Gastroesophageal sphincter (tissue), 3 donors: Measurements from ENCODE around the gene AMMECR1.
A peak's percentile ranks its signal among the peaks of the same experiment; 100 is the strongest.

Experiments
- POLR2A ChIP-seq, 2 donors: fragments of 450-650 bp; IDR thresholded peaks; one replicate each; pipeline ENCODE4 v1.6.1; 2017; ENCODE audit warnings: antibody characterized with exemption in 2 of 2, mild to moderate bottlenecking in 2 of 2, moderate library complexity in 1 of 2
- TF ChIP-seq, protein P1 (sequence below), 4 experiments: fragments of 200-600 bp in 2 of 4; fragments of 450-650 bp in 2 of 4; sonication (generic) in 1 of 4; IDR thresholded peaks; one replicate each; pipeline ENCODE4 v1.5.1; 2017 to 2019; ENCODE audit warnings: antibody characterized with exemption in 4 of 4, mild to moderate bottlenecking in 2 of 4, moderate library complexity in 2 of 4

DNA sequence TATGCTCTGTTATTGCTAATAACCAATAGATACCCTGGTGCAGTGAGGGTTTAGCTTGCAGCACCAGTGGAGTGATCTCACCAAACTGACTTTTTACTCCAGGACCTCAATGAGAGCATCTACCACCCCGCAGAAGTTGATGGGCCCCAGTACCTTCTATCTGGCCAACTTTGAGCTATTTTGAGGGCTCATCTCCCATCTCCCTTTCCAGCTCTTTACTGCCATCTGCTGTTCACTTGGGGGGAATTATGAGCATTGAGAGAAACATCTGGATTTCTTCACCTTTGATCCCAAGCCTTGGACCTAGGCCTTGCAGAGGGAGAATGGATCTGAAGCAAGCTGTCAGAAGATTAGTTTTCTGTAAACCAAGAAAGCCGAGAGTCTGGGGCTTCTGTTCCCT, 171.4 kb downstream of the AMMECR1 start:
- TF ChIP-seq POLR2A (IDR thresholded peaks at IDR 0.05): no peak
- TF ChIP-seq, protein P1, sequence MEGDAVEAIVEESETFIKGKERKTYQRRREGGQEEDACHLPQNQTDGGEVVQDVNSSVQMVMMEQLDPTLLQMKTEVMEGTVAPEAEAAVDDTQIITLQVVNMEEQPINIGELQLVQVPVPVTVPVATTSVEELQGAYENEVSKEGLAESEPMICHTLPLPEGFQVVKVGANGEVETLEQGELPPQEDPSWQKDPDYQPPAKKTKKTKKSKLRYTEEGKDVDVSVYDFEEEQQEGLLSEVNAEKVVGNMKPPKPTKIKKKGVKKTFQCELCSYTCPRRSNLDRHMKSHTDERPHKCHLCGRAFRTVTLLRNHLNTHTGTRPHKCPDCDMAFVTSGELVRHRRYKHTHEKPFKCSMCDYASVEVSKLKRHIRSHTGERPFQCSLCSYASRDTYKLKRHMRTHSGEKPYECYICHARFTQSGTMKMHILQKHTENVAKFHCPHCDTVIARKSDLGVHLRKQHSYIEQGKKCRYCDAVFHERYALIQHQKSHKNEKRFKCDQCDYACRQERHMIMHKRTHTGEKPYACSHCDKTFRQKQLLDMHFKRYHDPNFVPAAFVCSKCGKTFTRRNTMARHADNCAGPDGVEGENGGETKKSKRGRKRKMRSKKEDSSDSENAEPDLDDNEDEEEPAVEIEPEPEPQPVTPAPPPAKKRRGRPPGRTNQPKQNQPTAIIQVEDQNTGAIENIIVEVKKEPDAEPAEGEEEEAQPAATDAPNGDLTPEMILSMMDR (IDR thresholded peaks at IDR 0.05): peak; percentile 27 to 73 (median 47)
